SK-MEL-5 (cell line): ENCODE results near the gene PIGA. TPM values are rescaled to one million over a fixed set of nuclear protein-coding genes. Genes with fewer than 3 reads are reported as not detected.
A peak's percentile ranks its signal among the peaks of the same experiment; 100 is the strongest.

ENCODE experiments used
- DNase-seq: peaks from one replicate; pipeline ENCODE4 v3.0.0-alpha.2; 2016; ENCODE audit warnings: low read depth, low spot score
- in situ Hi-C: cut with HindIII; loops from 2 replicates; pipeline ENCODE4 v1.10.0; 2016; ENCODE audit warnings: low sequenced_read_pairs, high pct_unique_total_duplicates, low pct_unique_long_range_greater_than_20kb
- polyA plus RNA-seq, 2 experiments: library from polyadenylated mRNA; depleted of rRNA; stranded (reverse); fragments of >200 nt; gene quantifications; 2 replicates each; pipeline ENCODE4 v1.2.3, GENCODE V29; 2015
- total RNA-seq: library from RNA; depleted of rRNA; stranded (reverse); fragments of >200 nt; shearing (Covaris generic); gene quantifications from 2 replicates; pipeline ENCODE4 v1.2.3, GENCODE V29; 2014; rRNA removed

The PIGA gene
- total RNA-seq, result 22.0 and 26.3 TPM in 2 replicates
- polyA plus RNA-seq (2015; cell fraction: cytosol; rRNA removed), result 10.6 and 11.5 TPM in 2 replicates
- 69.3 and 73.2 TPM in 2 replicates for polyA plus RNA-seq (2015; cell fraction: nucleus; rRNA removed)

- in situ Hi-C loops, result no loop called here
- DNase-seq, result peak; percentile 97
Measured at GRCh38 chrX:15335135-15336022, at the start of gene PIGA. Gene PIGA (minus strand): TSS chrX:15335523. CDS start chrX:15331930, 3,593 bp downstream.

- in situ Hi-C loops, result no loop called here
- no peak for DNase-seq
Measured at GRCh38 chrX:15384304-15384703, 49.0 kb upstream of the PIGA start, which contains the start of gene VEGFD. Gene VEGFD (minus strand): TSS chrX:15384413. CDS start chrX:15383946, 467 bp downstream.

- in situ Hi-C loops, result no loop called here
- no peak for DNase-seq
Measured at GRCh38 chrX:15382813-15383212, 47.5 kb upstream of the PIGA start.

- DNase-seq, result no peak
- in situ Hi-C loops, result no loop called here
Measured at GRCh38 chrX:15376956-15377355, 41.6 kb upstream of the PIGA start.

- no peak for DNase-seq
- in situ Hi-C loops, result no loop called here
Measured at GRCh38 chrX:15373976-15374375, 38.7 kb upstream of the PIGA start.

- in situ Hi-C loops, result no loop called here
- no peak for DNase-seq
Measured at GRCh38 chrX:15366506-15367352, 31.4 kb upstream of the PIGA start.

GRCh38 chrX:15359701-15360100, 24.4 kb upstream of the PIGA start:
- DNase-seq, result no peak
- in situ Hi-C loops, result no loop called here

GRCh38 chrX:15358533-15358932, 23.2 kb upstream of the PIGA start:
- no peak for DNase-seq

GRCh38 chrX:15356444-15356843, 21.1 kb upstream of the PIGA start:
- no peak for DNase-seq
- in situ Hi-C loops, result no loop called here

More at GRCh38 chrX:15358533-15358932, 23.2 kb upstream of the PIGA start:
- in situ Hi-C loops, result no loop called here

- peak; percentile 5 for DNase-seq
- in situ Hi-C loops, result no loop called here
Measured at GRCh38 chrX:15350329-15350996, 15.1 kb upstream of the PIGA start.

GRCh38 chrX:15349046-15349445, 13.7 kb upstream of the PIGA start:
- peak; percentile 89 for DNase-seq
- in situ Hi-C loops, result no loop called here

GRCh38 chrX:15345976-15346375, 10.7 kb upstream of the PIGA start:
- DNase-seq, result no peak
- in situ Hi-C loops, result no loop called here

- in situ Hi-C loops, result no loop called here
- no peak for DNase-seq
Measured at GRCh38 chrX:15344106-15344505, 8.8 kb upstream of the PIGA start.

- in situ Hi-C loops, result no loop called here
Measured at GRCh38 chrX:15343075-15343476, 7.8 kb upstream of the PIGA start.

GRCh38 chrX:15340867-15341266, 5.5 kb upstream of the PIGA start:
- in situ Hi-C loops, result no loop called here
- DNase-seq, result no peak

More at GRCh38 chrX:15343075-15343476, 7.8 kb upstream of the PIGA start:
- DNase-seq, result no peak

GRCh38 chrX:15336023-15336413, 695 bp upstream of the PIGA start:
- in situ Hi-C loops, result no loop called here
- DNase-seq, result peak; percentile 54

GRCh38 chrX:15334561-15334960, 762 bp downstream of the PIGA start:
- in situ Hi-C loops, result no loop called here
- no peak for DNase-seq

GRCh38 chrX:15328821-15329220, 6.5 kb downstream of the PIGA start:
- no peak for DNase-seq
- in situ Hi-C loops, result no loop called here
